ENCODE results near the gene CD3E.

DNA sequence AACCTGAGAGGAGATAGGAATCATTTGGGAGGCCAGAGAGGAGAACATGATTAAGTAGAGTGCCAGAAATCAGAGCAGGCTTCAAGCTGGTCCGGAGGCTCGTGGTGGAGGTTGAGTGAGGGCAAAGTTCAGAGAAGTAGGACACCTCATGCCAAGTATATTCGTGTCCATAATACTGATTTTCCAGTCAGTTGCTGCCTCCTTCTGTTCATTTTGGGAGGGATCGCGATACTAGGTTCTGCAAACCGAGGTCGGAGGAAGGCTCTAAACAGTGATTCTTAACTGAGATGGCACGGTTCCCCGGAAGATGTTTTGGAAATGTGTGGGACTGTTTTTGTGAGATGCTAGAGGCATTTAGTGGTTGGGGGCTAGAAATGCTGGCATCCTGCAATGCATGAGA lies 13.6 kb upstream of the CD3E start:
- TF ChIP-seq GATA3 (IDR thresholded peaks at IDR 0.05; ENCODE audit: low read depth, low read length): no peak
- TF ChIP-seq GATA2 (IDR thresholded peaks at IDR 0.05; ENCODE audit: low read depth, low read length): no peak
